PC-9 (cell line): ENCODE results near the gene POU2F3. TPM values are rescaled to one million over a fixed set of nuclear protein-coding genes. Genes with fewer than 3 reads are reported as not detected.
A peak's percentile ranks its signal among the peaks of the same experiment; 100 is the strongest.

Source experiments
- BruUV-seq: library from RNA; stranded (reverse); fragments of 400-500 nt; replicated peaks from 2 replicates; lab custom pipeline; 2021; lab: Mats Ljungman, UMichigan
- CTCF ChIA-PET: fragments of 300-600 bp; sonication (Branson Sonifier 250); formaldehyde crosslinking; loops from one replicate; lab custom pipeline; 2022; ENCODE audit warnings: antibody characterized with exemption; lab: Charles Lee
- POLR2A ChIA-PET: fragments of 300-600 bp; sonication (Branson Sonifier 250); formaldehyde crosslinking; loops from one replicate; lab custom pipeline; 2022; ENCODE audit warnings: antibody characterized with exemption; ENCODE audit not compliant: unreplicated experiment; lab: Charles Lee
- DNase-seq, 2 experiments: peaks; one replicate each; pipeline versions ENCODE4 v3.0.0 to v3.0.0-alpha.2; 2015 to 2022; ENCODE audit warnings: mixed read lengths in 1 of 2
- H2AFZ ChIP-seq: fragments of 200-600 bp; sonication (generic); 2 replicates; pipeline ENCODE4 v1.8.1; 2017; ENCODE audit warnings: antibody characterized with exemption
- H3F3A ChIP-seq: fragments of 200-600 bp; sonication (generic); 2 replicates; pipeline ENCODE4 v1.8.1; 2017; ENCODE audit warnings: antibody characterized with exemption, mild to moderate bottlenecking, low read depth; ENCODE audit not compliant: insufficient read depth
- H3K27ac ChIP-seq: fragments of 200-600 bp; sonication (generic); 2 replicates; pipeline ENCODE4 v1.6.1; 2016; ENCODE audit warnings: mixed run types
- H3K27me3 ChIP-seq: fragments of 200-600 bp; sonication (generic); 2 replicates; pipeline ENCODE4 v1.6.1; 2016; ENCODE audit warnings: low read depth, mixed run types; ENCODE audit not compliant: insufficient read depth
- H3K36me3 ChIP-seq: fragments of 200-600 bp; sonication (generic); 2 replicates; pipeline ENCODE4 v1.6.1; 2016; ENCODE audit warnings: low read depth, mixed run types
- H3K4me1 ChIP-seq: fragments of 200-600 bp; sonication (generic); replicated peaks from 2 replicates; pipeline ENCODE4 v1.6.1; 2016; ENCODE audit warnings: mixed run types; ENCODE audit not compliant: insufficient read depth
- H3K4me2 ChIP-seq: fragments of 200-600 bp; sonication (generic); 2 replicates; pipeline ENCODE4 v1.6.1; 2017; ENCODE audit warnings: mixed run types
- H3K4me3 ChIP-seq: fragments of 200-600 bp; sonication (generic); 2 replicates; pipeline ENCODE4 v1.6.1; 2016; ENCODE audit warnings: mixed run types
- H3K79me2 ChIP-seq: fragments of 200-600 bp; sonication (generic); 2 replicates; pipeline ENCODE4 v1.6.1; 2017; ENCODE audit warnings: low read depth, mixed run types
- H3K9me2 ChIP-seq: fragments of 200-600 bp; sonication (generic); 2 replicates; pipeline ENCODE4 v1.8.1; 2017; ENCODE audit warnings: mild to moderate bottlenecking; ENCODE audit not compliant: insufficient read depth
- H3K9me3 ChIP-seq: fragments of 200-600 bp; sonication (generic); 2 replicates; pipeline ENCODE4 v1.8.1; 2016; ENCODE audit warnings: low read depth; ENCODE audit not compliant: insufficient read depth
- H4K20me1 ChIP-seq: fragments of 200-600 bp; sonication (generic); 2 replicates; pipeline ENCODE4 v1.8.1; 2017; ENCODE audit not compliant: insufficient read depth
- EZH2 ChIP-seq: fragments of 200-600 bp; sonication (generic); IDR thresholded peaks from 2 replicates; pipeline ENCODE4 v1.8.0; 2017; ENCODE audit warnings: antibody characterized with exemption, low read depth
- intact Hi-C: fragments of 100-400 bp; cut with micrococcal nuclease; formaldehyde crosslinking; loops from one replicate; pipeline ENCODE4 v1.10.0; 2022; ENCODE audit not compliant: unreplicated experiment
- total RNA-seq: library from RNA; stranded (reverse); gene quantifications from 2 replicates; pipeline ENCODE4 v1.2.3, GENCODE V29; 2021
- TF ChIP-seq, protein P1 (sequence below): fragments of 200-600 bp; sonication (generic); conservative IDR thresholded peaks from 2 replicates; pipeline ENCODE4 v1.6.1; 2017; ENCODE audit warnings: mixed run types, antibody characterized with exemption, mild to moderate bottlenecking, moderate library complexity

Gene POU2F3
- total RNA-seq, 1 experiment from 2014 or later = 2.9 TPM

DNA sequence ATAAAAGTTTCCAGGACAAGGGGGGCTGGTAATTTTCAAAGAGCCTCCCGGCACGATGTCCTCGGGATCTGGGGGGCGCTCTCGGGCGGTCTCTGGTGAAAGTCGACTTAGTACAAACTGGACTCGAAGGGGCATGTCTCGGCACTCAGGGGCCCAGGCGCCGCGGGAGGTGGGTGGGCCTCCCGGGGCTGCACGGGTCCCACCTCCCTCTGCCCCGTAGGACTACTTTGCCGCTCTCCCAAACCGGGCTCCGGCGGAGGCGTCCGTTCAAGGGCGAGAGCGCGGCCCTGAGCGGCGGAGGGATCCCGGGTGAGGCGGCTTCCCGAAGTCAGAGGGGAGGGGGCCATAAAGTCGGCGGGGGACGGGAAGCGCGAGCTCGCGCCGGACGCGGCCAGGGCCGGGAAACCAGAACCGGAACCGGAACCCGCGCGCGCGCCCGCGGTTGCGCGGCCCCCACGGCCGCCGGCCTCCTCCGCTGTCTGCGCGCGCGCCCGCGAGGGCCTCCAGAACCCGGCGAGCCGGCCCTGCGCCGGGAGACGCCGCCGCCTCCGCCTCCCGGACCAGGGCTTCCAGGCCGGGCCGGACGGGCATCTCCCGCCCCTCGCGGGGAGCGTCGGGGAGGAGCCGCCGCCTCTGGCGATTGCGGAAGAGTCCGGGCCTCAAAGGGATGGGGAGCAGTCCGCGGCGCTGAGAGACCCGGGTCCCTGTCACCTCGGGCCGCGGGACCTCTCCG is 96.1 kb downstream of the POU2F3 start, which contains the start of gene ARHGEF12:
TSS of gene ARHGEF12 (plus strand) at position 506 of the 733 bp plus-strand sequence. CDS start 831 bp downstream, outside the sequence.
- peaks cover 76% of the 10 kb centered on the region for H3K4me1 ChIP-seq
- DNase-seq = peak; percentile 85 to 88
- no peak for TF ChIP-seq EZH2
- TF ChIP-seq, protein P1, sequence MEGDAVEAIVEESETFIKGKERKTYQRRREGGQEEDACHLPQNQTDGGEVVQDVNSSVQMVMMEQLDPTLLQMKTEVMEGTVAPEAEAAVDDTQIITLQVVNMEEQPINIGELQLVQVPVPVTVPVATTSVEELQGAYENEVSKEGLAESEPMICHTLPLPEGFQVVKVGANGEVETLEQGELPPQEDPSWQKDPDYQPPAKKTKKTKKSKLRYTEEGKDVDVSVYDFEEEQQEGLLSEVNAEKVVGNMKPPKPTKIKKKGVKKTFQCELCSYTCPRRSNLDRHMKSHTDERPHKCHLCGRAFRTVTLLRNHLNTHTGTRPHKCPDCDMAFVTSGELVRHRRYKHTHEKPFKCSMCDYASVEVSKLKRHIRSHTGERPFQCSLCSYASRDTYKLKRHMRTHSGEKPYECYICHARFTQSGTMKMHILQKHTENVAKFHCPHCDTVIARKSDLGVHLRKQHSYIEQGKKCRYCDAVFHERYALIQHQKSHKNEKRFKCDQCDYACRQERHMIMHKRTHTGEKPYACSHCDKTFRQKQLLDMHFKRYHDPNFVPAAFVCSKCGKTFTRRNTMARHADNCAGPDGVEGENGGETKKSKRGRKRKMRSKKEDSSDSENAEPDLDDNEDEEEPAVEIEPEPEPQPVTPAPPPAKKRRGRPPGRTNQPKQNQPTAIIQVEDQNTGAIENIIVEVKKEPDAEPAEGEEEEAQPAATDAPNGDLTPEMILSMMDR = peak; percentile 44; the same call in 1 of the 2 replicates
- H3K36me3 ChIP-seq = no peaks in the 10 kb centered on the region
- H3K4me2 ChIP-seq = peak within 1 kb of the TSS; percentile 98
- no peaks in the 10 kb centered on the region for H3K9me2 ChIP-seq
- no TSS peak for BruUV-seq
- peak within 1 kb of the TSS; percentile 90 for H3K4me3 ChIP-seq
- peak within 1 kb of the TSS; percentile 50 for H3K27ac ChIP-seq
- no peaks in the 10 kb centered on the region for H3K27me3 ChIP-seq
- intact Hi-C loops = loop anchor here (1.0 to 10.0 kb wide), 3 partner anchors 34 to 169 kb away; no protein-coding TSS in a partner anchor
- ChIA-PET CTCF (interaction anchor here (1.1 kb wide), 1 partner anchor 349 kb away, joined by 4 read pairs; no protein-coding TSS in a partner anchor), POLR2A (interaction anchor here (0.5 to 0.6 kb wide), 4 partner anchors 44 to 1029 kb away, joined by 3 to 6 read pairs (median 6); no protein-coding TSS in a partner anchor)
- H3F3A ChIP-seq = peaks cover 47% of the 10 kb centered on the region
- H3K9me3 ChIP-seq = no peaks in the 10 kb centered on the region
- H4K20me1 ChIP-seq = peaks cover 8% of the 10 kb centered on the region; the same call in 1 of the 2 replicates
- peaks cover 45% of the 10 kb centered on the region for H3K79me2 ChIP-seq
- peak within 1 kb of the TSS; percentile 93 for H2AFZ ChIP-seq

DNA sequence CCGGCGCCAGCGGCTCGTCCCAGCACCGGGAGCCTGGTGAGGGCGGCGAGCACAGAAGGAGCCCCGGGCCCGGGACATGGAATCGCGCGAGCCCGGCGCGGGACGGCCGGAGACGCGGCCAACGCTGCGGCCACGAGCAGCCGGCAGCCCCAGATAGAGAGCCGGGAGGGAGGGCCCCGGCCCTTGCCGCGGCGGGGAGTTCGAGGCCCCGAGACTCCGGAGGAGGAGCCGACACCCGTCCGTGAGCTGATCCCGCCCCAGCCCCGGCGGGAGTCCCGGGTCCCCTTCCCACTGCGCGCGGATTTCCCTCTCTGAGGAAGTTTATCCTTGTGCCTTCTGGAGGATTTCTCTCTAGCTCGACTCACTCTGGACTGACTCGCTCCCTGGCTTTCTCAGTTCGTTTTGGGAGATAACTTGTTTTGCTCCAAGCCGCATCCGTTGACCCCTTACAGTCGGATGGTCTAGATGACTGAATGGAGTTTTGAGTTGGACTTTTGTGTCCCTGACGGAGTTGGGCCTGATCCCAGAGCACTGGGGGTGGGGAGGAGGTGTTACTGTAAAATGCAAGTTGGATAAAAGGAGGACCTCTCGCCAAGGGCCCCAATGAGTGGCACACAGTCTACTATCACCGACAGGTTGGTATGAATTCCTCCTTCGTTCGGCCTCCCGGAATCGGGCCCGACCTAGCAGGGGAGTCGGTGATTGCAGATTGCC is 96.9 kb downstream of the POU2F3 start:
- peaks cover 41% of the 10 kb centered on the region for H3F3A ChIP-seq
- DNase-seq = peak in 1 of 2 experiments; percentile 36
- TF ChIP-seq, protein P1 = no peak
- no peak for TF ChIP-seq EZH2
- ChIA-PET POLR2A (interaction anchor here (0.5 to 0.6 kb wide), 2 partner anchors 215 to 637 kb away, joined by 4 to 6 read pairs; no protein-coding TSS in a partner anchor), CTCF (interaction anchor here (1.2 kb wide), 1 partner anchor 64 kb away, joined by 3 read pairs; no protein-coding TSS in a partner anchor)
- BruUV-seq = no TSS peak
- no peaks in the 10 kb centered on the region for H3K27me3 ChIP-seq
- H3K27ac ChIP-seq = peak overlapping the region; percentile 39
- H3K4me2 ChIP-seq = peak overlapping the region; percentile 95
- H2AFZ ChIP-seq = peak overlapping the region; percentile 91
- peaks cover 8% of the 10 kb centered on the region; the same call in 1 of the 2 replicates for H4K20me1 ChIP-seq
- H3K9me2 ChIP-seq = no peaks in the 10 kb centered on the region
- peak overlapping the region; percentile 90 for H3K4me3 ChIP-seq
- peaks cover 52% of the 10 kb centered on the region for H3K79me2 ChIP-seq
- H3K36me3 ChIP-seq = no peaks in the 10 kb centered on the region
- H3K4me1 ChIP-seq = peaks cover 69% of the 10 kb centered on the region
- H3K9me3 ChIP-seq = no peaks in the 10 kb centered on the region
- intact Hi-C loops = loop anchor here (2.0 to 10.0 kb wide), 2 partner anchors 96 to 168 kb away; no protein-coding TSS in a partner anchor
